Fibroblast of lung (primary cell): ENCODE measurements around the gene CCL2. TPM values are rescaled to one million over a fixed set of nuclear protein-coding genes. Genes with fewer than 3 reads are reported as not detected.

Source experiments
- DNase-seq, 2 donors: peaks; one replicate each; pipeline versions ENCODE4 v3.0.0 to v3.0.0-alpha.2; 2010; ENCODE audit warnings: low read depth in 2 of 2
- H2AFZ ChIP-seq: 2 replicates; pipeline ENCODE4 v1.5.1; 2012; ENCODE audit warnings: low read length, control low read depth, inconsistent platforms
- H3K27ac ChIP-seq: 2 replicates; pipeline ENCODE4 v1.5.1; 2011; ENCODE audit warnings: low read length, control low read depth; ENCODE audit not compliant: insufficient read depth
- H3K27me3 ChIP-seq: 2 replicates; pipeline ENCODE4 v1.5.1; 2011; ENCODE audit warnings: mild to moderate bottlenecking, low read length; ENCODE audit not compliant: control insufficient read depth, insufficient read depth
- H3K36me3 ChIP-seq: 2 replicates; pipeline ENCODE4 v1.5.1; 2011; ENCODE audit warnings: low read length; ENCODE audit not compliant: control insufficient read depth, insufficient read depth
- H3K4me1 ChIP-seq: 2 replicates; pipeline ENCODE4 v1.5.1; 2011; ENCODE audit warnings: low read length; ENCODE audit not compliant: control insufficient read depth, insufficient read depth; ENCODE audit errors: extremely low read depth
- H3K4me2 ChIP-seq: 2 replicates; pipeline ENCODE4 v1.5.1; 2011; ENCODE audit warnings: low read length, control low read depth; ENCODE audit not compliant: insufficient read depth; ENCODE audit errors: extremely low read depth
- H3K4me3 ChIP-seq, 4 experiments: fragments of 200-600 bp in 1 of 4; sonication (generic) in 1 of 4; replicated peaks in 1 of 4; 2 replicates each; pipeline ENCODE4 v1.5.1; 2011 to 2016; ENCODE audit warnings: low read length in 4 of 4, low read depth in 3 of 4, mild to moderate bottlenecking in 3 of 4, control low read depth in 2 of 4, inconsistent platforms in 1 of 4, mixed read lengths in 1 of 4; ENCODE audit not compliant: insufficient read depth in 1 of 4; ENCODE audit errors: control extremely low read depth in 1 of 4
- H3K79me2 ChIP-seq: 2 replicates; pipeline ENCODE4 v1.5.1; 2012; ENCODE audit warnings: mild to moderate bottlenecking, low read length, inconsistent platforms; ENCODE audit not compliant: control insufficient read depth, insufficient read depth
- H3K9ac ChIP-seq: 2 replicates; pipeline ENCODE4 v1.5.1; 2011; ENCODE audit warnings: mild to moderate bottlenecking, low read length, control low read depth; ENCODE audit not compliant: insufficient read depth
- H3K9me3 ChIP-seq: 2 replicates; pipeline ENCODE4 v1.5.1; 2012; ENCODE audit warnings: low read depth, low read length; ENCODE audit not compliant: control insufficient read depth, insufficient read depth
- H4K20me1 ChIP-seq: 2 replicates; pipeline ENCODE4 v1.5.1; 2011; ENCODE audit warnings: low read length; ENCODE audit not compliant: control insufficient read depth, insufficient read depth; ENCODE audit errors: extremely low read depth
- CTCF ChIP-seq, 2 donors: IDR thresholded peaks in 1 of 2; conservative IDR thresholded peaks in 1 of 2; 1 replicate in 1 of 2; 2 replicates in 1 of 2; pipeline ENCODE4 v1.5.1; 2011 to 2012; ENCODE audit warnings: low read length in 2 of 2, control low read depth in 1 of 2, inconsistent platforms in 1 of 2, low read depth in 1 of 2, mild to moderate bottlenecking in 1 of 2
- EZH2 ChIP-seq: IDR thresholded peaks from 2 replicates; pipeline ENCODE4 v1.5.1; 2012; ENCODE audit warnings: low read length, control low read depth, mild to moderate bottlenecking; ENCODE audit errors: missing control alignments
- polyA plus RNA-seq, 2 donors: library from polyadenylated mRNA; depleted of rRNA in 1 of 2; stranded (reverse) in 1 of 2; unstranded in 1 of 2; fragments of >200 nt; gene quantifications; 2 replicates each; pipeline ENCODE4 v1.2.1, GENCODE V29; 2011 to 2012; ENCODE audit warnings: missing spikeins in 1 of 2
- total RNA-seq: library from RNA; depleted of rRNA; stranded (reverse); fragments of >200 nt; gene quantifications from 2 replicates; pipeline ENCODE4 v1.2.1, GENCODE V29; 2014

The CCL2 gene
- total and polyA plus RNA-seq, 2 donors (not counting 1 experiment from before 2014, with no cell fraction given) = 42.9 to 170 TPM

- H3K4me3 ChIP-seq = no peak overlapping the region
- H3K9me3 ChIP-seq = no peaks in the 10 kb centered on the region
- TF ChIP-seq EZH2 (no peak), CTCF (conservative IDR thresholded peaks at IDR 0.05 in 1 of 2, IDR thresholded peaks at IDR 0.05 in 1 of 2; ENCODE audit: low read depth in 1 of 2, low read length in 2 of 2) (no peak)
- no peak overlapping the region for H3K27ac ChIP-seq
- no peaks in the 10 kb centered on the region for H3K36me3 ChIP-seq
- H4K20me1 ChIP-seq = no peaks in the 10 kb centered on the region
- no peaks in the 10 kb centered on the region for H3K27me3 ChIP-seq
- no peak overlapping the region for H3K4me2 ChIP-seq
- DNase-seq = no peak
- no peaks in the 10 kb centered on the region for H3K79me2 ChIP-seq
- no peak overlapping the region for H3K9ac ChIP-seq
- no peaks in the 10 kb centered on the region for H3K4me1 ChIP-seq
- no peak overlapping the region for H2AFZ ChIP-seq
Measured at GRCh38 chr17:34242587-34243363, 12.3 kb upstream of the CCL2 start.

GRCh38 chr17:34243364-34244320 is 11.4 kb upstream of the CCL2 start:
- TF ChIP-seq EZH2 (no peak), CTCF (conservative IDR thresholded peaks at IDR 0.05 in 1 of 2, IDR thresholded peaks at IDR 0.05 in 1 of 2; ENCODE audit: low read depth in 1 of 2, low read length in 2 of 2) (no peak)
- Histone ChIP-seq H3K9me3 (no peaks in the 10 kb centered on the region), H3K27ac (no peak overlapping the region), H3K4me2 (no peak overlapping the region), H3K4me1 (peaks cover 2% of the 10 kb centered on the region), H3K4me3 (no peak overlapping the region), H3K27me3 (no peaks in the 10 kb centered on the region), H3K9ac (no peak overlapping the region), H3K36me3 (no peaks in the 10 kb centered on the region), H3K79me2 (no peaks in the 10 kb centered on the region), H2AFZ (no peak overlapping the region), H4K20me1 (no peaks in the 10 kb centered on the region)
- no peak for DNase-seq

DNA sequence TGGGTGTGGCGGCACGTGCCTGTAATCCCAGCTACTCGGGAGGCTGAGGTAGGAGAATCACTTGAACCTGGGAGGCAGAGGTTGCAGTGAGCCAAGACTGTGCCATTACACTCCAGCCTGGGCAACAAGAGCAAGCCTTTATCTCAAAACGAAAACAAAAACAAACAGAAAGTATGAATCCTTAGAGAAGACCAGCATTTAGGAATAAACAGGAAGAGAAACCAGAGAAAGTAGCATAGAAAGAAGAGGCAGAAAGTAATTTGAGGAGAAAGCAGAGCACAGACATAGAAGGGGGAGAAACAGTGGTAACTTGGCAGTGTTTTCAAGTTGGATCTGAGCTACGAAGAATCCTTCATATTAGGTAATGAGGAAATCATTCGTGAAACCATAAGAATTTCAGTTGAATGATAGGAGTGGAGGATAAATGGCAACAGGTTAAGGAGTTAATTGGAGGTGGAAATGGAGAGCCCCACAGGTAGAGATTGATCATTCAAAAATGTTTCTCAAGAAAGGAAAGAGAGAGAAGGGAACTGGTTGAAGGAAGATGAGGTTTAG is 9.7 kb upstream of the CCL2 start:
- no peak for TF ChIP-seq EZH2
- TF ChIP-seq CTCF (conservative IDR thresholded peaks at IDR 0.05 in 1 of 2, IDR thresholded peaks at IDR 0.05 in 1 of 2; ENCODE audit: low read depth in 1 of 2, low read length in 2 of 2) = no peak
- H4K20me1 ChIP-seq = no peaks in the 10 kb centered on the region
- H3K4me3 ChIP-seq = no peak overlapping the region
- no peak overlapping the region for H3K27ac ChIP-seq
- no peak overlapping the region for H2AFZ ChIP-seq
- H3K9ac ChIP-seq = no peak overlapping the region
- no peaks in the 10 kb centered on the region for H3K79me2 ChIP-seq
- DNase-seq = peak in 1 of 2 donors; percentile 60
- H3K27me3 ChIP-seq = no peaks in the 10 kb centered on the region
- peaks cover 9% of the 10 kb centered on the region for H3K4me1 ChIP-seq
- H3K4me2 ChIP-seq = no peak overlapping the region
- no peaks in the 10 kb centered on the region for H3K36me3 ChIP-seq
- no peaks in the 10 kb centered on the region for H3K9me3 ChIP-seq
